HepG2 (cell line): ENCODE data around the gene STK24. TPM values are rescaled to one million over a fixed set of nuclear protein-coding genes. Genes with fewer than 3 reads are reported as not detected.

Experiments used
- ASH2L ChIP-seq: fragments of 300-600, 200-600 bp; sonication (generic); IDR thresholded peaks from 2 replicates; pipeline ENCODE4 v1.7.0; 2017; ENCODE audit warnings: low read depth, mild to moderate bottlenecking, moderate library complexity, mixed read lengths, low read length; ENCODE audit not compliant: insufficient read length
- CEBPG ChIP-seq: IDR thresholded peaks from 2 replicates; pipeline ENCODE4 v1.6.1; 2016
- CERS6 ChIP-seq: sonication (generic); formaldehyde crosslinking; IDR thresholded peaks from 2 replicates; pipeline ENCODE4 v1.5.0; 2020; ENCODE audit warnings: missing genetic modification reagents
- CREB1 ChIP-seq, 2 experiments: fragments of 450-650 bp in 1 of 2; IDR thresholded peaks; 2 replicates each; pipeline ENCODE4 v1.6.1; 2016 to 2017; ENCODE audit warnings: control low read depth in 1 of 2, mild to moderate bottlenecking in 1 of 2, missing compliant biosample characterization in 1 of 2, missing genetic modification characterization in 1 of 2
- FOXP1 ChIP-seq, 2 experiments: fragments of 450-650 bp in 1 of 2; IDR thresholded peaks; 2 replicates each; pipeline ENCODE4 v1.6.1; 2017 to 2018; ENCODE audit warnings: antibody characterized with exemption in 1 of 2
- GATAD2A ChIP-seq: IDR thresholded peaks from 2 replicates; pipeline ENCODE4 v1.6.1; 2016
- NR2F2 ChIP-seq: IDR thresholded peaks from 2 replicates; pipeline ENCODE4 v1.6.1; 2012; ENCODE audit warnings: low read depth, inconsistent platforms, borderline replicate concordance
- PATZ1 ChIP-seq: sonication (generic); formaldehyde crosslinking; IDR thresholded peaks from 2 replicates; pipeline ENCODE4 v1.4.0; 2020; ENCODE audit warnings: missing genetic modification reagents
- PCBP1 ChIP-seq: fragments of 200-400 bp; formaldehyde crosslinking; IDR thresholded peaks from 2 replicates; pipeline ENCODE4 v1.6.1; 2017; ENCODE audit warnings: mild to moderate bottlenecking, low read depth, low read length, borderline replicate concordance
- SIN3A ChIP-seq: IDR thresholded peaks from 2 replicates; pipeline ENCODE4 v1.6.1; 2011; ENCODE audit warnings: low read depth, mild to moderate bottlenecking, control low read depth, low read length, borderline replicate concordance
- SIX1 ChIP-seq: sonication (generic); formaldehyde crosslinking; IDR thresholded peaks from 2 replicates; pipeline ENCODE4 v1.4.0; 2020; ENCODE audit warnings: missing genetic modification reagents, borderline replicate concordance
- SOX5 ChIP-seq: IDR thresholded peaks from 2 replicates; pipeline ENCODE4 v1.6.1; 2016; ENCODE audit warnings: borderline replicate concordance
- ZBTB44 ChIP-seq: sonication (generic); formaldehyde crosslinking; IDR thresholded peaks from 2 replicates; pipeline ENCODE4 v1.4.0; 2020; ENCODE audit warnings: missing genetic modification reagents
- ZNF292 ChIP-seq: sonication (generic); formaldehyde crosslinking; IDR thresholded peaks from 2 replicates; pipeline ENCODE4 v1.8.1; 2022; ENCODE audit warnings: mild to moderate bottlenecking, low read depth, missing genetic modification reagents, borderline replicate concordance
- ZNF609 ChIP-seq: sonication (generic); formaldehyde crosslinking; IDR thresholded peaks from 2 replicates; pipeline ENCODE4 v1.4.0; 2020; ENCODE audit warnings: mild to moderate bottlenecking, missing genetic modification reagents, borderline replicate concordance
- ZNF747 ChIP-seq: sonication (generic); formaldehyde crosslinking; IDR thresholded peaks from 2 replicates; pipeline ENCODE4 v1.8.1; 2023; ENCODE audit warnings: missing genetic modification reagents, mild to moderate bottlenecking, borderline replicate concordance
- ZSCAN30 ChIP-seq: sonication (generic); formaldehyde crosslinking; IDR thresholded peaks from 2 replicates; pipeline ENCODE4 v1.5.0; 2020; ENCODE audit warnings: mild to moderate bottlenecking, missing genetic modification reagents
- polyA plus RNA-seq, 8 experiments: library from polyadenylated mRNA; depleted of rRNA in 3 of 8; stranded (reverse) in 7 of 8; unstranded in 1 of 8; fragments of >200 nt; fragmentation: Illumina TruSeq in 4 of 8; extraction: Trizol in 4 of 8; gene quantifications; 2 replicates each; pipeline versions ENCODE4 v1.2.1 to v1.2.3, GENCODE V29; 2011 to 2016; ENCODE audit warnings: low read depth in 4 of 8, missing spikeins in 1 of 8, mixed read lengths in 1 of 8; ENCODE audit not compliant: insufficient read depth in 1 of 8
- total RNA-seq, 5 experiments: library from RNA; depleted of rRNA; stranded (reverse); fragments of >200 nt; fragmentation: Illumina TruSeq; extraction: Trizol; gene quantifications; 2 replicates each; pipeline ENCODE4 v1.2.3, GENCODE V29; 2016; ENCODE audit warnings: low read depth in 1 of 5

STK24 gene
- total and polyA plus RNA-seq, 2 of the 13 experiments (the other 11 are each of a cell fraction or from before 2014, with no cell fraction given) = 51.3 to 73.0 TPM

- TF ChIP-seq ZNF609 (CRISPR knock-in tag) (peak; percentile 36; the same call in 1 of the 2 replicates), ZNF747 (CRISPR knock-in tag) (peak; percentile 51; the same call in 1 of the 2 replicates), PATZ1 (CRISPR knock-in tag) (peak; percentile 32; the same call in 1 of the 2 replicates), NR2F2 (0 out of 2 replicates have a peak, but pooled peaks have one; percentile 29), ASH2L (no peak), CREB1 (IDR thresholded peaks at IDR 0.05) (peak; percentile 66), CREB1 (CRISPR knock-in tag; IDR thresholded peaks at IDR 0.05) (peak; percentile 68; the same call in 1 of the 2 replicates), CEBPG (CRISPR knock-in tag) (peak; percentile 84), SIN3A (peak; percentile 71; the same call in 1 of the 2 replicates), PCBP1 (no peak), FOXP1 (IDR thresholded peaks at IDR 0.05) (no peak), FOXP1 (CRISPR knock-in tag; IDR thresholded peaks at IDR 0.05) (peak; percentile 42), CERS6 (CRISPR knock-in tag) (no peak), SIX1 (peak; percentile 96), GATAD2A (CRISPR knock-in tag) (peak; percentile 55), ZBTB44 (no peak), ZSCAN30 (CRISPR knock-in tag) (no peak), ZNF292 (CRISPR knock-in tag) (peak; percentile 53; the same call in 1 of the 2 replicates), SOX5 (CRISPR knock-in tag) (peak; percentile 8; the same call in 1 of the 2 replicates)
Observed at GRCh38 chr13:98484289-98485219, 92.4 kb downstream of the STK24 start (continued).
